DOHH2 (cell line): ENCODE results near the gene CERS5.

ENCODE experiments used
- CTCF ChIP-seq: fragments of 200-600 bp; sonication (generic); IDR thresholded peaks from one replicate; pipeline ENCODE4 v1.5.1; 2014; ENCODE audit warnings: antibody characterized with exemption, mild to moderate bottlenecking, low read depth, low read length; ENCODE audit not compliant: poor library complexity, severe bottlenecking
- EZH2phosphoT487 ChIP-seq: fragments of 200-600 bp; sonication (generic); IDR thresholded peaks from 2 replicates; pipeline ENCODE4 v1.6.1; 2017; ENCODE audit warnings: borderline replicate concordance, mild to moderate bottlenecking, antibody characterized with exemption, low read length, moderate library complexity, mixed read lengths

GRCh38 chr12:50101663-50102062, 65.5 kb downstream of the CERS5 start:
- TF ChIP-seq CTCF (no peak), EZH2phosphoT487 (no peak)
